GM19035 (cell line): Measurements from ENCODE around the gene TMEM61.

Source experiments
- ATAC-seq: cut with Tn5 transposase; IDR thresholded peaks from one replicate; pipeline ENCODE4 v1.9.1; 2021; ENCODE audit not compliant: unreplicated experiment

TMEM61 gene

DNA sequence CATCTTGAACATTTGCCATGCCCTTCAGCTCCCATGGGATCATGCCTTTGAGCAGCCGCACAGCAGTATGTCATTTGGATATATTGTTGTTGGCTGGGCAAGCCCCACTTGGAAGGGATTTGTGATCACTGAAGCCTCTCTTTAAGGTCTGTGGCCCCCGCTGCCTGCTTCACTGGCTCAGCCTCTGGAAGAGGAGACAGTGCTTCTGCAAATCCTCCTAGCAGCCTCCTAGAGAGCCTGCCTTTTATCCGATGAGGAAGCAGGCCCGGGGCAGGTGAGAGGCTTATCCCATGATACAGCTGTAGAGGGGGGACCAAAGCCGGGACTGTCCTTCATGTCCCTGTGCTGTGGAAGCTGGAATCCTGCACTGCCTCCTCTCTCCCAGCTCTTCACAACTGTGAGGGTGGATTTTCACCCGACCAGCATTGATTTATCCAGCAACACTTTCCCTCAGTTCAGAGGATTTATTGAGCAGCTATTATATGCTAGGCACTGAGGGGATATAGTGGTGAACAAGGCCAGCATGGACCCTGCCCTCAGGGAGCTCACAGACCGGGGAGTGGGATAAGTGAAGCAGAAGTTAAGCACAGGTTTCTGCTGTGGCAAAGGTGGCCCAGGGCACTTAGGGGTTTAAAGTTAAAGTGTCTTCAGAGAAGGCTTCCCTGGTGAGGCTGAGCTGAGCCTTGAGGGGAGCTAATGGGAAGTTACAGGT lies 3.9 kb downstream of the TMEM61 start:
- no peak for ATAC-seq

DNA sequence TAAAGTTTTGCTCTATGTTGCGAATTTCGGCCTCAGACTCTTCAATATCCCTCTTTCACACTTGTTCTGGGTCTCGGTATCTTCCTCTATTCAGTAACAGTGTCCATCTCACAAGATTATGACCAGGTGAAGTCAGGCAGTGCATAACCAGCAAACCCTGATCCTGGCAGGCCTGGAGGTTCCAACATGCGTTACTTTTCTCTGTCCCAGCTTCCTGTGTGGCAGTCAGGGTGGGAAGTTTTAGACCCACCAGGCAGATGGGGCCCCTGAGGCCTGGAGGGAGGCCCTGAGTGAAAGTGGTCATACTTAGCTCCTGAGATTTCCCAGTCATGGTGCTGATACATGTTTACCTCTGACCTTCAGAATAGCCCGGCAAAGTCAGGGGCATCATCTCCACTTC lies 5.1 kb downstream of the TMEM61 start:
- ATAC-seq, result no peak

- ATAC-seq, result no peak
Measured at GRCh38 chr1:54986025-54986424, 5.6 kb downstream of the TMEM61 start.

DNA sequence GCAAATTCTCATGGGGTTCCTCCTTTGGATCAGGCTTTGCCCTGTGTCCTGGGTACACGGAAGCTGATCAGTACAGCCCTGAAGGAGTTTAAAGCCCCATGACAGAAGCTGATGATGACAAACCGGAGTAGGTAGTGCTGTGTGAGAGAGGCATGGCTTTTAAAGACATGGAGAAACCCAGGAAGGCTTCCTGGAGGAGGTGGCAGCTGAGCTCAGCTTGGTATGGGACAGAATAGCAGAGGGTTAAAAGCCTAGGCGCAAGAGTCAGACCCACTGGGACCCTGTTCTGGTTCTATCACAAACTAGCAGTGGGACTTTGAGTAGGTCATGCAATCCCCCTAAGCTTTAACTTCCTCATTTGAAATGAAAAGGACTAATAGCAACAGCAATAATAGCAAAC lies 6.1 kb downstream of the TMEM61 start:
- ATAC-seq, result no peak

- ATAC-seq, result no peak
Measured at GRCh38 chr1:54987427-54987826, 7.0 kb downstream of the TMEM61 start.

DNA sequence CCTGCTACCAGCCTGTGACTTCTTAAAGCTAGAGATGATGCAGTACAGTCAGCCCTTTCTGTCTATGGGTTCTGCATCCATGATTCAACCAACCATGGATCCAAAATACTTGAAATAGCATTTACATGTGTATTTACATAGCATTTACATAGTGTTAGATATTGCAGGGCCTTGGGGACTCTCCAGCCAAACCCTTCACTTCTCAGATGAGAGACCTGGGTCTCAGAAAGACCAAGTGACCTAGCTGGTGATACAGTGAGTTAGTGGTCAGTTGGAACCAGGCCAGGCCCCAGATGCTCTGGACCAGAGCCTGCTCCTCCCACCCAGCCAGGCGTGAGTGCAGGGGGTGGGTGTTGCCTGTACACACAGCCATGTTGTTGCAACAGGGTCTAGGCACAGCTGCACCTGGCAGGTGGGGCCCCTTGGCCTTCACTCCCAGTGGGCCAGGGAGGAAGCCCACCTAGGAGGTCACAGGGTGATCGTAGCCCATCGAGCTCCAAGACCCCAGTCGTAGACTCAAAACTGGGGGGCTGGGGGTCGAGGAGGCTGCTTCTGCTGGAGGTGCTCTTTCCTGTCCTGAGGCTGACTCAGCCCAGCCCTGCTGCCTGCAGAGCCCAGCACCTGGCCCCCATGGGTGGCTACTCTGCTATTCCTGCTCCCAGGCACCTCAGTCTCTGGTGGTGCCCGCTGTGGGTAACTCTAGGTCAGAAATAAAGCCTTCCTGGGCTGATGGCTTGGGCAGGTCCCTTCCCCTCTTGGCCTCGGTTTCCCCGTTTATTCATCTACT lies 7.7 kb downstream of the TMEM61 start:
- ATAC-seq, result no peak

DNA sequence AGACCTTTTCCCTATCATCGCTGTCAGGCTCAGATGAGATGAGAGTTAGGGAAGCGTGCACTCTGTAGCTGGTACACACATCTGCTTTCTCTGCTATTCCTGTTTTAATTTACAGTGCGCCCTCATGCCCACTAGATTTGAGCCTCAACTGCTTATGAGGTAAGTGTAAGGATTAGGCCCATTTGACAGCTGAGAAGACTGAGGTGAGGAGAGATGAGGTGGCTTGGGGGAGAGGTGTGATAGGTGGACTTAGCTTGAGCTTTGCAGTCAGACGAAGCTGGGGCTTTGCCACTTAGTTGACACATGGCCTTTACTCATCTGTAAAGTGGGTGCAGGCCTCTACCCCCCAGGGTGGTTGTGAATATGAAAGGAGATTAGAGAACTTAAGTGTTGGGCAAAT lies 8.5 kb downstream of the TMEM61 start:
- no peak for ATAC-seq

DNA sequence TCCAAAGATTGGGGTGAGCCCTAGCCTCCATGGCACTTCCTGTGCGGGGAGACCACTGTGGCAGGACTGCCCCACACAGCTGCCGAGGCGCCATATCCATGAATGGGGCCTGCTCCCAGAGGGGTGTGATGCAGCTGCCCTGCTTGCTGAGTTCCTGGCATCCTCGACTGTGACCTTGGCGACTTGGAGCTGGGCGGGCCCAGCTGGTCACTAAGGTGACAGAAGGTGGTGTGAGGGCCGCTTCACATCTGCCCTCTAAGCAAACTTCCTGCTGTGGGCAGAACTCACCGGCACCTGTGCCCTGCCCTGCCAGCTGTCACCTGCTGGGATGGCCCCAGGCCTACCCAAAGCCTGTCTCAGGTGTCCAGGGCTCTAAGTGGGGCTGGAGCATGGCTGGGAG lies 9.0 kb downstream of the TMEM61 start:
- ATAC-seq, result no peak

DNA sequence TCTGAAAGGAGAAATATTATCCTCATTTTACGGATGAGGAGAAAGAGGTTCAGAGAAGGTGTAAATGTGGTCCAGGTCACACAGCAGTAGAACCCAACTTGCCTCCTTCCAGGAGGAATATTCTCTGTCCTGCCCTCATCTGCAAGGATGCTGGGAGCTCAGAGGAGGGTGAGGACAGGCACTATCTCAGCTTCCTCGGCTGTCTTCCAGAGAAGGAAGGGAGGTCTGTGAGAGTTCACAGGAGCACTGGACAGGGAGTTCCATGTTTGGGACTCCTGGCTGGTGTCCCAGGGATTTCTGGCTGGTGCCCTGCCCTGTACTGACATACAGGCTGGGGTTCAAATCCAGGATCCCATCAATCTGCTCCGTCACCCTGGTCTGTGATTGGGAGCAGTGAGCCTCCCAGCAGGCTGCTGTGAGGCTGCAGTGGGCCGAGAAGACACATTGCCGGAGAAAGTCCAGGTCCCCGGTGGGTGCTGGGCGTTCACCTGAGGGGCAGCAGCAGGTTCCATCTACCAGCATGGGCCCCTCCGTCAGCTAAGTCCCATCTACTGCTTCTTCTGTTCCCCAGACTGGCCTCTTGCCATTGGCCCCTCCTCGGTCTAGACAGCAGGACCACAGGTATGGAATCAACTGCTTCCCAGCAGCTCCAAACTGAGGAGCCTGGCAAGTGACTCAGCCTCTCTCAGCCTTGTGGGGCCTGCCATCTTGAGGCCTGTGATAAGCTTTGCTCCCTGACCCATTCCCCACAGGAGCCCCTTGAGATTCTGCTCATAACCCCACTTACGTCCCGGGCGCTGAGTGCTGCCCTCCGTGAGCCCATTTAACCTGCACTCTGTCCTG lies 9.8 kb downstream of the TMEM61 start:
- ATAC-seq, result no peak

DNA sequence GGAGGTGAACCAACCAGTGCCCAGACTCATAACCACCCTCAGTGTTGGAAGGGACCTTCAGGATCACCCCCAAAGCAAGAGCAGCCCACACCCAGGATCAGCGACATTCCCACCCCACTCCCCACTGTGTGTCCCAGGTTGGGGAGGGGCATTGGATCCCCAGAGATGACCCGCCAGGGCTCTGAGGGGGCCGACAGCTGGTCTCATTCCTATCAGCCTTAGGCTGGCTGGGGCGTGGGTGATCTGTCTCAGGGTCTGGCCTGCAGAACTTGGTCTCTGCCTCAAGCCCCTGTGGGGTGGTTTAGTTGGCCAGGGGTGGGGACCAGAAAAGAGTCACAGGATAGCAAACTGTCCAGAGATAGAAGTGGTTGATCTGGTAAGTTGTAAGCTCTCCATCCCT lies 10.5 kb downstream of the TMEM61 start:
- no peak for ATAC-seq

- ATAC-seq, result no peak
Measured at GRCh38 chr1:54991939-54992338, 11.5 kb downstream of the TMEM61 start.

DNA sequence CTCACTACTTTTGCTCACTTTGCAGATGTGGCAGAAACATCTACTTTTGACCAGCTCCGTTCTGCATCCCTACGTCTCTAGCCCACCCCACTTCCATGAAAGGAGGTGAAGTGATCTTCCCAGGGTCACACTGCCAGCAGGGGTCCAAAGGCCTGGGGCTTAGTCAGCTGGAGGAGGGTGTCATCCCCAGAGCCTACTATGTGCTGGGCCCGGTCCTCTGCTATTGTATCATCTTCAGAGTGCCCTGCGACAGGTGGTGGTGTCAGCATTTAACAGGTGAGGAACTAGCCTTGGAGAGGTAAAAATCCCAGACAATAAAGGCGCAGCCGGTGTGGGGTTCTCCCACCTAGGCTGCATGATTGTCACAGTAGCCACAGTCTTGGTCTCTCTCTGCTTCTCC lies 12.7 kb downstream of the TMEM61 start:
- no peak for ATAC-seq

DNA sequence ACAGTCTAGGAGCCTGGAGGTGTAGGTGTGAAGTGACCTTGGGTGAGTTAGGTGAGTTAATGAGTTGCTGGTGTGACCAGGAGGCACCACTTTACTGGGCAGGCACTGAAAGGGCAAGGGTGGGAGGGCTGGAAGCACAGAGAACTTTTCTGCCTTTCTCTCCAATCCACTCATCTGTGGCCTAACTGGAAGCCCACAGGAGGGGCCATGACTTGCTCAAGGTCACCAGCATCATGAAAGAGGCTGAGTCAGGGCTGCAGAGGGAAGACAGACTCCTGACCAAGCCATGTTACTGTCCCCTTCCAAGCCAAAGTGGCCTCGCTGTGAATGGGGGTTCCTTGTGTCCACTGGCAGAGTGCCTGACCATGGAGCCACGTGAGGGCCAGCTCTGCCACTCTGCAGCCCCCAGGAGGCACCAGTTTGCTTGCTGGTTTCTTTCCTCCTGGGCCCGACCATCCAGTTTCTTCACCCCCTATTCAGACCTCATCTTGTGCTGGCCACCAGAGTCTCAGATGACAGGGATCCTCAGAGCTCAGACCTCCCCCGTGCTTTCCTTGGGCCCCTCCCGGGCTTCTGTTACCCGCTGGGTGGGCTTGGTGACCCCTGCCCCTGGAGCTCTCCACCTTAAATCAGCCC lies 14.0 kb downstream of the TMEM61 start:
- no peak for ATAC-seq

DNA sequence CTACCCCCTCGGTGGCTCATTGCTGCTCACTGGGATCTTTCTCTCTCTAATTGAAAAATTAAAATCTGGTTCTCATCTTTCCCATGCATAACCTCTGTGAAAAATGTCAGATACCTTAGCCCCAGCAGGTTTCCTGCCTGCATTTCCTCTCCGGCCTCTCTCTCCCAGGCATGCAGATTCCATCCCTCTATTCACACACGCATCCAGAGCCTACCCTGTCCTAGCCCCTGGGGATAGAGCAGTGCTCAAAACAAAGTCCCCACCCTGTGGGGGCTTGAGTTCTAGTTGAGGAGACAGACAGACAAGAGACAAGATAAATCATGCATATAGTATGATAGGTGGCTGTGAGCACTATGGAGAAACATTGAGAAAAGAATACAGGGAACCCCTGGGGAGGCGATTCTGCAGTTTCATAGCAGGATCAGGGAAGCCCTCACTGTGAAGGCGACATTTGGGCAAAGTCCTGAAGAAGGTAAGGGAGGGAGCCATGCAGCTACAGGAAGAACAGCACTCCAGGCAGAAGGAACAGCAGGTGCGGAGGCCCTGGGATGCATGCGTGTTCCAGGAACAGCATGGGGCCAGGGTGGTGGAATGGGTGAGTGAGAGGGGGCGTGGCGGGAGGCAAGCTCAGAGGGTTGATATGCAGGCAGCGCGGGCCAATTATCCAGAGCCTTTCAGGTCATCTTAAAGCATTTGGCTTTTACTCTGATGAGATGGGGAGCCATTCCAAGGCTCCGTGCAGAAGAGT lies 14.8 kb downstream of the TMEM61 start:
- no peak for ATAC-seq

DNA sequence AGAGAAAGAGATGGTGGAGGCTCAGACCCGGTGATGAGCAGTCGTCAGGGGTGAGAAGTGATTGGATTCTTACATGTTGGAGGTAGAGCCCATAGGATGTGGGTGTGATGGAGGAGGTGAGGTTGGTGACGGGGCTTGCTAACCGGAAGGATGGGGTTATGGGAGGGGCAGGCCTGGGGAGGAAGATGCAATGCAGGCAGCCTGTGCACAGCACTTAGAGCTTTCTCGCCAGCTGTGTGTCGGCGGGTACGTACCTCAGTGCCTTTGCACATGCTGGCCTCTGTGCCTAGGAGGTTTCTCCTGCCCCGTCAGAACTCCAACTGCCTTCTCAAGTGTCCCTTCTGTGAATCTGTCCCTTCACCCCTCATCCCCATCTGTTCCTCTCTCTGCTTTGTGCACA lies 15.4 kb downstream of the TMEM61 start:
- no peak for ATAC-seq

GRCh38 chr1:54996359-54996868 lies 16.0 kb downstream of the TMEM61 start:
- no peak for ATAC-seq

- no peak for ATAC-seq
Measured at GRCh38 chr1:54996869-54997710, 16.7 kb downstream of the TMEM61 start.

DNA sequence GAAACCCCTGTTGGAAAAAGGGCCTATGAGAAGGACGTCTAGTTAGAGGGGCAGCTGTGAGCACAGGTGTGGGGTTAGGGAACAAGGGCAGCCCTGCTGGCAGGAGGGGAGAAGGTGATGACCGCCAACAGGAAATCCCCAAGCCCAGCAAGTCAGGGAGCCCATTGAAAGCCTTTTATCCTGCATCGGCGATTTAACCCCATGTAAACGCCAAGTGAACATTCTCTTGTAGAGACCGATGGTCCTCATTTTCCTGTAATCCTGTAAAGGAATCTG lies 17.2 kb downstream of the TMEM61 start:
- ATAC-seq, result no peak

- no peak for ATAC-seq
Measured at GRCh38 chr1:54998100-54998499, 17.7 kb downstream of the TMEM61 start.

DNA sequence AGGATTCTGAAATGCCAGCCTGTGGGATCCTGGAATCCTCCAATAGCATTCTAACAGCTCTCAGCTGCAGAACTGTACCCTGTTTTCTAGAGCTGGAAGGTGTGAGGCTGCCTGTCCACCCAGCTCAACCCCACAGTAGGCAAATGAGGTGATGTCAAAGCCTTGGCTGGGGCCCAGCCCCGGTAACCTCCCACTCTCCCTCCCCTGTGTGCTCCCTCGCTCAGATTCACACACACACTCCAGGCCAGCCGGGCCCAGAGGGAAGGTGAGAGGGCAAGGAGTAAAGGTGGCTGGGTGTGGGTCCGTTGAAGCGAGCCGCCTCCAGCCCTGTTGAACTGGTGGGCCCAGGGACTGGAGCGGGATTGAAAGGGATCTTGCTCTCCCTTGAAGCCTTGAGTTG lies 18.2 kb downstream of the TMEM61 start, which contains the start of gene BSND:
Gene BSND, plus strand, starts transcription at position 257 of the 400 bp plus-strand sequence. CDS start 254 bp downstream, outside the sequence.
- ATAC-seq, result peak; percentile 48
